Muscle of back (tissue), 11 donors: ENCODE measurements around the gene SLC22A17. TPM values are rescaled to one million over a fixed set of nuclear protein-coding genes. Genes with fewer than 3 reads are reported as not detected.

ENCODE experiments used
- DNase-seq, 3 donors: peaks; one replicate each; pipeline versions ENCODE4 v3.0.0 to v3.0.0-alpha.2; 2013
- polyA plus RNA-seq, 10 donors: library from polyadenylated mRNA; unstranded; fragments of 120-200 nt; gene quantifications; one replicate each; pipeline ENCODE4 v1.2.1, GENCODE V29; 2013; ENCODE audit not compliant: insufficient read length in 10 of 10

SLC22A17 gene
- polyA plus RNA-seq, 10 donors = 15.7 to 27.6 (median 20.1) TPM

- peak; percentile 58 to 92 (median 81) for DNase-seq
These were observed 12.5 kb upstream of the SLC22A17 start, which contains the start of gene EFS for GRCh38 chr14:23365036-23365731. Gene EFS (minus strand): TSS chr14:23365172. CDS start chr14:23365025, 147 bp downstream.

- DNase-seq = peak; percentile 60 to 85 (median 74)
These were observed 11.7 kb upstream of the SLC22A17 start for GRCh38 chr14:23364164-23365035.

GRCh38 chr14:23362200-23362599 is 9.5 kb upstream of the SLC22A17 start:
- DNase-seq = no peak

- DNase-seq = no peak
These were observed 9.1 kb upstream of the SLC22A17 start for GRCh38 chr14:23361763-23362162.

GRCh38 chr14:23361320-23361719 is 8.6 kb upstream of the SLC22A17 start:
- no peak for DNase-seq

- no peak for DNase-seq
These were observed 7.8 kb upstream of the SLC22A17 start for GRCh38 chr14:23360496-23360895.

GRCh38 chr14:23359722-23360447 is 7.2 kb upstream of the SLC22A17 start:
- DNase-seq = no peak

GRCh38 chr14:23359167-23359626 is 6.5 kb upstream of the SLC22A17 start:
- DNase-seq = no peak

- DNase-seq = no peak
These were observed 6.0 kb upstream of the SLC22A17 start for GRCh38 chr14:23358553-23359166.

GRCh38 chr14:23358042-23358441 is 5.4 kb upstream of the SLC22A17 start:
- DNase-seq = no peak

GRCh38 chr14:23357261-23357660 is 4.6 kb upstream of the SLC22A17 start:
- no peak for DNase-seq

GRCh38 chr14:23356662-23357061 is 4.0 kb upstream of the SLC22A17 start:
- DNase-seq = no peak

- no peak for DNase-seq
These were observed 3.3 kb upstream of the SLC22A17 start for GRCh38 chr14:23355871-23356435.

- no peak for DNase-seq
These were observed 2.3 kb upstream of the SLC22A17 start for GRCh38 chr14:23354990-23355389.

- no peak for DNase-seq
These were observed 720 bp upstream of the SLC22A17 start for GRCh38 chr14:23353433-23353780.

- DNase-seq = peak in 1 of 3 donors; percentile 32
These were observed 794 bp downstream of the SLC22A17 start for GRCh38 chr14:23351681-23352505.

- no peak for DNase-seq
These were observed 3.4 kb downstream of the SLC22A17 start for GRCh38 chr14:23349156-23349845.

GRCh38 chr14:23348297-23348655 is 4.4 kb downstream of the SLC22A17 start:
- no peak for DNase-seq

GRCh38 chr14:23347406-23348296 is 5.0 kb downstream of the SLC22A17 start:
- DNase-seq = no peak
